GM12878 (cell line): ENCODE results near the gene SLFN13. TPM values are rescaled to one million over a fixed set of nuclear protein-coding genes. Genes with fewer than 3 reads are reported as not detected.
"Not testable (repeated sequence)": the region's sequence is repeated elsewhere in the genome, so short reads cannot be mapped to it uniquely, and the experiment has no call there.

ENCODE experiments used
- ATAC-seq: fragments of 200-7000 bp; cut with Tn5 transposase; 3 replicates; pipeline ENCODE4 v1.9.1; 2020; ENCODE audit warnings: mild to moderate bottlenecking, moderate library complexity
- BruUV-seq: library from RNA; stranded (reverse); fragments of 400-500 nt; replicated peaks from 2 replicates; lab custom pipeline; 2021; lab: Mats Ljungman, UMichigan
- CTCF ChIA-PET: fragments of 300-600 bp; sonication (Branson Sonifier 250); formaldehyde crosslinking; extraction: SDS; loops from one replicate; lab custom pipeline; 2021; ENCODE audit warnings: inconsistent platforms; lab: Yijun Ruan, JAX
- POLR2A ChIA-PET: fragments of 350-600 bp; formaldehyde crosslinking; extraction: SDS; loops from one replicate; lab custom pipeline; 2021; ENCODE audit warnings: inconsistent platforms; lab: Charles Lee
- RAD21 ChIA-PET: fragments of 300-600 bp; sonication (Branson Sonifier 250); formaldehyde crosslinking; loops from one replicate; lab custom pipeline; 2023; ENCODE audit warnings: antibody characterized with exemption; ENCODE audit not compliant: unreplicated experiment; lab: Charles Lee
- SMC1A ChIA-PET: fragments of 300-600 bp; sonication (Branson Sonifier 250); formaldehyde crosslinking; loops from one replicate; lab custom pipeline; 2023; ENCODE audit not compliant: unreplicated experiment, uncharacterized antibody; lab: Charles Lee
- DNase-seq: peaks from one replicate; pipeline ENCODE4 v3.0.0-alpha.2; 2011; ENCODE audit warnings: low read depth, low spot score
- FAIRE-seq: peaks from 3 replicates; lab custom pipeline; 2011; peaks lifted over from hg19 to GRCh38; lab: Jason Lieb, UNC
- H2AFZ ChIP-seq: 2 replicates; pipeline ENCODE4 v1.6.0; 2011; ENCODE audit warnings: low read depth, low read length, control low read depth; ENCODE audit not compliant: control insufficient read depth
- H3K27ac ChIP-seq: 2 replicates; pipeline ENCODE4 v1.5.1; 2011; ENCODE audit warnings: control low read depth; ENCODE audit not compliant: control insufficient read depth, insufficient read depth
- H3K27me3 ChIP-seq, 2 experiments: replicated peaks in 1 of 2; 2 replicates each; pipeline versions ENCODE4 v1.6.0 to v1.6.1; 2011; ENCODE audit warnings: low read length in 1 of 2; ENCODE audit not compliant: control insufficient read depth in 2 of 2, insufficient read depth in 2 of 2
- H3K36me3 ChIP-seq, 2 experiments: 2 replicates each; pipeline ENCODE4 v1.5.1; 2011; ENCODE audit warnings: low read length in 1 of 2; ENCODE audit not compliant: control insufficient read depth in 2 of 2, insufficient read depth in 2 of 2
- H3K4me1 ChIP-seq: 2 replicates; pipeline ENCODE4 v1.6.1; 2011; ENCODE audit warnings: mild to moderate bottlenecking, low read length, moderate library complexity, mixed read lengths; ENCODE audit not compliant: control insufficient read depth, insufficient read depth
- H3K4me2 ChIP-seq: 2 replicates; pipeline ENCODE4 v1.6.0; 2011; ENCODE audit warnings: control low read depth; ENCODE audit not compliant: control insufficient read depth, insufficient read depth
- H3K4me3 ChIP-seq: fragments of 200-600 bp; sonication (generic); 2 replicates; pipeline ENCODE4 v1.5.1; 2016
- H3K79me2 ChIP-seq: 2 replicates; pipeline ENCODE4 v1.6.0; 2011; ENCODE audit warnings: low read length; ENCODE audit not compliant: control insufficient read depth, insufficient read depth
- H3K9ac ChIP-seq: 2 replicates; pipeline ENCODE4 v1.8.0; 2011; ENCODE audit warnings: low read length, control low read depth, mixed read lengths; ENCODE audit not compliant: control insufficient read depth, insufficient read depth
- H3K9me3 ChIP-seq: replicated peaks from 3 replicates; pipeline ENCODE4 v1.5.1; 2011; ENCODE audit warnings: mild to moderate bottlenecking, low read length; ENCODE audit not compliant: control insufficient read depth, insufficient read depth
- H4K20me1 ChIP-seq: 2 replicates; pipeline ENCODE4 v1.6.0; 2011; ENCODE audit not compliant: control insufficient read depth, insufficient read depth
- BHLHE40 ChIP-seq, 2 experiments: fragments of 450-650 bp in 1 of 2; IDR thresholded peaks; 2 replicates each; pipeline ENCODE4 v1.6.1; 2011 to 2017; ENCODE audit warnings: low read depth in 2 of 2, borderline replicate concordance in 1 of 2, improper control_type of control experiment in 1 of 2, low read length in 1 of 2, mild to moderate bottlenecking in 1 of 2
- NFIC ChIP-seq: IDR thresholded peaks from 2 replicates; pipeline ENCODE4 v1.6.1; 2012; ENCODE audit warnings: low read depth, mild to moderate bottlenecking, inconsistent platforms, low read length, moderate library complexity
- ZBTB33 ChIP-seq: fragments of 450-650 bp; IDR thresholded peaks from 2 replicates; pipeline ENCODE4 v1.6.1; 2017; ENCODE audit warnings: mild to moderate bottlenecking
- WGBS: methylation state at CpG from one replicate; pipeline ENCODE4 v1.1.6; 2016; ENCODE audit warnings: low lambda C conversion rate; ENCODE audit not compliant: insufficient replicate concordance, insufficient coverage; ENCODE audit errors: missing lambda C conversion rate; 5-methylcytosine and 5-hydroxymethylcytosine counted together
- in situ Hi-C: fragments of 300-500 bp; cut with MboI; formaldehyde crosslinking; loops from 9 replicates; pipeline ENCODE4 v1.14.3; 2018; ENCODE audit warnings: mixed read lengths
- intact Hi-C: fragments of 100-400 bp; cut with micrococcal nuclease; formaldehyde crosslinking; loops from one replicate; pipeline ENCODE4 v1.14.2; 2022; ENCODE audit not compliant: unreplicated experiment
- polyA plus RNA-seq, 11 experiments: library from polyadenylated mRNA; depleted of rRNA in 4 of 11; unstranded in 6 of 11; stranded (reverse) in 5 of 11; fragments of >200 nt; fragmentation: Nextera tagmentation in 4 of 11; fragmentation: Illumina TruSeq in 1 of 11; extraction: Ambion mirVana in 4 of 11; extraction: Trizol in 1 of 11; gene quantifications; 1 replicate in 1 of 11; 2 replicates in 10 of 11; pipeline versions ENCODE4 v1.2.1 to v1.2.3, GENCODE V29; 2011 to 2016; ENCODE audit warnings: inconsistent platforms in 2 of 11, missing spikeins in 2 of 11, low read depth in 1 of 11
- total RNA-seq, 4 experiments: library from RNA; depleted of rRNA in 3 of 4; stranded (reverse); fragments of >200 nt in 3 of 4; fragmentation: Illumina TruSeq in 1 of 4; extraction: Trizol in 1 of 4; gene quantifications; 2 replicates each; pipeline versions ENCODE4 v1.2.1 to v1.2.3, GENCODE V29; 2013 to 2021

Gene SLFN13
- total and polyA plus RNA-seq, 10 of the 15 experiments (the other 5 are each of a cell fraction or from before 2014, with no cell fraction given): 12.4 to 82.4 (median 61.9) TPM

- H3K9ac ChIP-seq, DNase-seq, H3K27me3 ChIP-seq, in situ Hi-C loops, FAIRE-seq, RAD21 ChIA-PET, H3K27ac ChIP-seq, H3K79me2 ChIP-seq, H3K4me1 ChIP-seq, H3K36me3 ChIP-seq, ATAC-seq, H3K4me3 ChIP-seq, H4K20me1 ChIP-seq, H3K4me2 ChIP-seq, BruUV-seq, H2AFZ ChIP-seq, H3K9me3 ChIP-seq, intact Hi-C loops: not testable (repeated sequence)
- CTCF ChIA-PET: interaction anchor here (0.9 kb wide), 1 partner anchor 141 kb away, joined by 3 read pairs; no protein-coding TSS in a partner anchor
- POLR2A ChIA-PET: interaction anchor here (0.6 kb wide), 1 partner anchor 85 kb away, joined by 3 read pairs; no protein-coding TSS in a partner anchor
- SMC1A ChIA-PET: interaction anchor here (0.8 kb wide), 1 partner anchor 14 kb away, joined by 3 read pairs; no protein-coding TSS in a partner anchor
- WGBS: 84% methylated on average over 5 of the region's 5 CpGs
These were observed 5.5 kb upstream of the SLFN13 start for GRCh38 chr17:35454035-35454434.

GRCh38 chr17:35453171-35453570, 4.6 kb upstream of the SLFN13 start:
- H3K4me3 ChIP-seq: no peak overlapping the region
- H4K20me1 ChIP-seq: no peaks in the 10 kb centered on the region
- no peaks in the 10 kb centered on the region for H3K27me3 ChIP-seq
- no peak for ATAC-seq
- FAIRE-seq: no peak
- BruUV-seq: no TSS peak
- H3K9ac ChIP-seq: no peak overlapping the region
- in situ Hi-C loops (no loop called here), intact Hi-C loops (no loop called here)
- ChIA-PET RAD21 (no interaction called here), CTCF (interaction anchor here (0.6 to 0.7 kb wide), 2 partner anchors 132 to 357 kb away, joined by 3 read pairs; no protein-coding TSS in a partner anchor), POLR2A (no interaction called here), SMC1A (interaction anchor here (0.7 to 0.9 kb wide), 2 partner anchors 69 to 216 kb away, joined by 4 read pairs; no protein-coding TSS in a partner anchor)
- no peak for DNase-seq
- no peak overlapping the region for H2AFZ ChIP-seq
- no peak overlapping the region for H3K27ac ChIP-seq
- H3K4me1 ChIP-seq: peaks cover 3% of the 10 kb centered on the region; the same call in 1 of the 2 replicates
- 91% methylated on average over 1 of the region's 1 CpG for WGBS
- no peak overlapping the region for H3K4me2 ChIP-seq
- H3K36me3 ChIP-seq: no peaks in the 10 kb centered on the region
- TF ChIP-seq NFIC: no peak
- no peak for TF ChIP-seq ZBTB33
- TF ChIP-seq BHLHE40 (IDR thresholded peaks at IDR 0.05; ENCODE audit: borderline replicate concordance in 1 of 2, low read depth in 2 of 2, low read length in 1 of 2): no peak
- peaks cover 3% of the 10 kb centered on the region for H3K79me2 ChIP-seq
- no peaks in the 10 kb centered on the region for H3K9me3 ChIP-seq
